Sigmoid colon (tissue), 7 donors: ENCODE measurements around the gene FOSL2. TPM values are rescaled to one million over a fixed set of nuclear protein-coding genes. Genes with fewer than 3 reads are reported as not detected.

Experiments used
- DNase-seq: peaks from one replicate; pipeline ENCODE4 v3.0.0-alpha.2; 2019
- H3K27ac ChIP-seq, 4 donors: fragments of 200-600 bp; sonication (generic); one replicate each; pipeline ENCODE4 v1.5.1; 2016 to 2019; ENCODE audit warnings: mild to moderate bottlenecking in 1 of 4
- H3K27me3 ChIP-seq, 3 donors: fragments of 200-600 bp; sonication (generic); one replicate each; pipeline ENCODE4 v1.5.1; 2019; ENCODE audit warnings: mild to moderate bottlenecking in 1 of 3
- H3K36me3 ChIP-seq, 4 donors: fragments of 200-600 bp; sonication (generic); one replicate each; pipeline ENCODE4 v1.5.1; 2016 to 2019
- H3K4me1 ChIP-seq, 4 donors: fragments of 200-600 bp; sonication (generic); one replicate each; pipeline ENCODE4 v1.5.1; 2017 to 2019
- H3K4me3 ChIP-seq, 4 donors: fragments of 200-600 bp; sonication (generic); one replicate each; pipeline ENCODE4 v1.5.1; 2017 to 2019; ENCODE audit warnings: mild to moderate bottlenecking in 2 of 4, moderate library complexity in 1 of 4
- H3K9me3 ChIP-seq, 4 donors: fragments of 200-600 bp in 3 of 4; sonication (generic) in 3 of 4; one replicate each; pipeline versions ENCODE4 v1.5.1 to v1.6.1; 2013 to 2019
- EP300 ChIP-seq, 4 donors: sonication (generic); formaldehyde crosslinking; IDR thresholded peaks; one replicate each; pipeline ENCODE4 v1.6.1; 2017; ENCODE audit warnings: antibody characterized with exemption in 4 of 4
- POLR2A ChIP-seq, 2 donors: fragments of 450-650 bp; IDR thresholded peaks; one replicate each; pipeline ENCODE4 v1.6.1; 2016; ENCODE audit warnings: antibody characterized with exemption in 2 of 2, mild to moderate bottlenecking in 2 of 2, moderate library complexity in 2 of 2
- POLR2AphosphoS5 ChIP-seq, 4 donors: sonication (generic); formaldehyde crosslinking; IDR thresholded peaks; one replicate each; pipeline ENCODE4 v1.6.1; 2017; ENCODE audit warnings: antibody characterized with exemption in 4 of 4
- WGBS, 2 donors: extraction: QIAGEN DNeasy Blood & Tissue Kit; methylation state at CpG; one replicate each; pipeline ENCODE4 v1.1.7; 2013; 5-methylcytosine and 5-hydroxymethylcytosine counted together
- intact Hi-C: fragments of 100-400 bp; cut with DNase I; formaldehyde crosslinking; loops from one replicate; pipeline ENCODE4 v1.15.1; 2023
- polyA plus RNA-seq, 3 donors: library from polyadenylated mRNA; stranded (reverse); fragments of 200-250 nt; gene quantifications; one replicate each; pipeline ENCODE4 v1.2.3, GENCODE V29; 2013
- total RNA-seq, 4 donors: library from RNA; depleted of rRNA; stranded (reverse); fragments of >200 nt; gene quantifications; one replicate each; pipeline ENCODE4 v1.1.0, GENCODE V29; 2016
- TF ChIP-seq, protein P1 (sequence below), 4 experiments: fragments of 450-650 bp in 3 of 4; fragments of 200-600 bp in 1 of 4; IDR thresholded peaks; one replicate each; pipeline ENCODE4 v1.5.1; 2016 to 2019; ENCODE audit warnings: antibody characterized with exemption in 4 of 4, mild to moderate bottlenecking in 3 of 4, moderate library complexity in 2 of 4
- donor health status: healthy with polysubstance abuse.
- donor health status: Bipolar disorder and iron deficiency.
- donor health status: healthy.

Gene FOSL2
- total and polyA plus RNA-seq, 7 donors = 30.0 to 208 (median 65.8) TPM

GRCh38 chr2:28448793-28449100 lies 56.1 kb downstream of the FOSL2 start:
- Histone ChIP-seq H3K27ac (peak overlapping the region in 3 of 4 donors; percentile 12 to 48 (median 45)), H3K27me3 (no peaks in the 10 kb centered on the region), H3K4me1 (peaks cover 0 to 6% (median 0%) of the 10 kb centered on the region in 4 donors), H3K4me3 (no peak overlapping the region), H3K36me3 (no peaks in the 10 kb centered on the region), H3K9me3 (no peaks in the 10 kb centered on the region)
- intact Hi-C loops = no loop called here
- no peak for DNase-seq
- WGBS, 2 donors = 95 to 97% methylated on average over 3 of the region's 3 CpGs
- TF ChIP-seq EP300 (IDR thresholded peaks at IDR 0.05) (no peak), POLR2AphosphoS5 (IDR thresholded peaks at IDR 0.05) (no peak), POLR2A (IDR thresholded peaks at IDR 0.05) (no peak)
- TF ChIP-seq, protein P1, sequence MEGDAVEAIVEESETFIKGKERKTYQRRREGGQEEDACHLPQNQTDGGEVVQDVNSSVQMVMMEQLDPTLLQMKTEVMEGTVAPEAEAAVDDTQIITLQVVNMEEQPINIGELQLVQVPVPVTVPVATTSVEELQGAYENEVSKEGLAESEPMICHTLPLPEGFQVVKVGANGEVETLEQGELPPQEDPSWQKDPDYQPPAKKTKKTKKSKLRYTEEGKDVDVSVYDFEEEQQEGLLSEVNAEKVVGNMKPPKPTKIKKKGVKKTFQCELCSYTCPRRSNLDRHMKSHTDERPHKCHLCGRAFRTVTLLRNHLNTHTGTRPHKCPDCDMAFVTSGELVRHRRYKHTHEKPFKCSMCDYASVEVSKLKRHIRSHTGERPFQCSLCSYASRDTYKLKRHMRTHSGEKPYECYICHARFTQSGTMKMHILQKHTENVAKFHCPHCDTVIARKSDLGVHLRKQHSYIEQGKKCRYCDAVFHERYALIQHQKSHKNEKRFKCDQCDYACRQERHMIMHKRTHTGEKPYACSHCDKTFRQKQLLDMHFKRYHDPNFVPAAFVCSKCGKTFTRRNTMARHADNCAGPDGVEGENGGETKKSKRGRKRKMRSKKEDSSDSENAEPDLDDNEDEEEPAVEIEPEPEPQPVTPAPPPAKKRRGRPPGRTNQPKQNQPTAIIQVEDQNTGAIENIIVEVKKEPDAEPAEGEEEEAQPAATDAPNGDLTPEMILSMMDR (IDR thresholded peaks at IDR 0.05) = no peak

DNA sequence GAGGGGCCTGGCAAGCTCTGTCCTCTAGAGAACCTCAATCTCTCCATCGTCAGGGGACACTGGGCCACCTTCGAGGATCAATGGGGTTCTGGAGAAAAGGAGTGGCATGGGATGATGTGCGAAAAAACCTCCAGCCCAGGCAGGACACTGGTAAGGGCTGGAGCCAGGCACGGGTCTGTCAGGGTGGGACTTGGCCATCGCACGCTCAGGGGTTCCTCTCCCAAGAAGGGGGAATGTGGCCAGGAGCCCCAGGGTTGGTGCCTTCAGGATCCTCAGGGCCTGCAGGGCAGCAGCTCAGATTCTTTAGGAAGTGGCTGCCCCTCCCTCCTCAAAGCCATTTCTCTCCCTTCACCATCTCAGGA lies 56.4 kb downstream of the FOSL2 start:
- TF ChIP-seq EP300 (IDR thresholded peaks at IDR 0.05) = no peak
- Histone ChIP-seq H3K4me1 (peaks cover 0 to 6% (median 0%) of the 10 kb centered on the region in 4 donors), H3K36me3 (no peaks in the 10 kb centered on the region), H3K27me3 (no peaks in the 10 kb centered on the region), H3K9me3 (no peaks in the 10 kb centered on the region), H3K27ac (no peak overlapping the region), H3K4me3 (no peak overlapping the region)
- WGBS, 2 donors = 93 to 95% methylated on average over 6 of the region's 6 CpGs
- peak; percentile 61 for DNase-seq
- intact Hi-C loops = no loop called here

- H3K27ac ChIP-seq = no peak overlapping the region
- H3K27me3 ChIP-seq = no peaks in the 10 kb centered on the region
- intact Hi-C loops = no loop called here
- H3K4me3 ChIP-seq = no peak overlapping the region
- TF ChIP-seq POLR2A (IDR thresholded peaks at IDR 0.05) = no peak
- TF ChIP-seq, protein P1 (IDR thresholded peaks at IDR 0.05) = no peak
- TF ChIP-seq EP300 (IDR thresholded peaks at IDR 0.05) = no peak
- no peak for TF ChIP-seq POLR2AphosphoS5 (IDR thresholded peaks at IDR 0.05)
- peak; percentile 46 for DNase-seq
- H3K4me1 ChIP-seq = peaks cover 0 to 6% (median 0%) of the 10 kb centered on the region in 4 donors
- no peaks in the 10 kb centered on the region for H3K9me3 ChIP-seq
- 65 to 75% methylated on average over 17 of the region's 17 CpGs for WGBS, 2 donors
- H3K36me3 ChIP-seq = no peaks in the 10 kb centered on the region
Measured at GRCh38 chr2:28449488-28450395, 57.1 kb downstream of the FOSL2 start.

GRCh38 chr2:28450901-28451565 lies 58.4 kb downstream of the FOSL2 start:
- H3K36me3 ChIP-seq = no peaks in the 10 kb centered on the region
- no peaks in the 10 kb centered on the region for H3K27me3 ChIP-seq
- intact Hi-C loops = no loop called here
- TF ChIP-seq EP300 (IDR thresholded peaks at IDR 0.05) (no peak), POLR2AphosphoS5 (IDR thresholded peaks at IDR 0.05) (no peak), POLR2A (IDR thresholded peaks at IDR 0.05) (no peak)
- TF ChIP-seq, protein P1 (IDR thresholded peaks at IDR 0.05) = no peak
- WGBS, 2 donors = 87 to 94% methylated on average over 15 of the region's 15 CpGs
- H3K4me3 ChIP-seq = no peak overlapping the region
- H3K4me1 ChIP-seq = peaks cover 0 to under 1% (median 0%) of the 10 kb centered on the region in 4 donors
- H3K27ac ChIP-seq = no peak overlapping the region
- peak; percentile 62 for DNase-seq
- H3K9me3 ChIP-seq = no peaks in the 10 kb centered on the region

- TF ChIP-seq POLR2A (IDR thresholded peaks at IDR 0.05) (no peak), POLR2AphosphoS5 (IDR thresholded peaks at IDR 0.05) (no peak), EP300 (IDR thresholded peaks at IDR 0.05) (no peak)
- TF ChIP-seq, protein P1 (IDR thresholded peaks at IDR 0.05) = no peak
- intact Hi-C loops = loop anchor here (1.0 kb wide), 2 partner anchors 698 to 748 kb away; no protein-coding TSS in a partner anchor
- H3K27me3 ChIP-seq = no peaks in the 10 kb centered on the region
- H3K9me3 ChIP-seq = no peaks in the 10 kb centered on the region
- peak; percentile 60 for DNase-seq
- no peaks in the 10 kb centered on the region for H3K4me1 ChIP-seq
- no peak overlapping the region for H3K4me3 ChIP-seq
- WGBS, 2 donors = 87 to 88% methylated on average over 19 of the region's 19 CpGs
- no peak overlapping the region for H3K27ac ChIP-seq
- H3K36me3 ChIP-seq = no peaks in the 10 kb centered on the region
Measured at GRCh38 chr2:28451793-28452533, 59.3 kb downstream of the FOSL2 start.
